Skin epidermis (tissue), 12 donors: ENCODE measurements around the gene SCFD2.
"Not testable (repeated sequence)": the region's sequence is repeated elsewhere in the genome, so short reads cannot be mapped to it uniquely, and the experiment has no call there.

Experiments
- H3K27ac ChIP-seq, 21 experiments: fragments of 200-600 bp; sonication (generic) in 11 of 21; one replicate each; pipeline ENCODE4 v1.5.0; 2020; ENCODE audit warnings: mild to moderate bottlenecking in 3 of 21, inconsistent platforms in 2 of 21, moderate library complexity in 2 of 21
- H3K4me3 ChIP-seq, 7 experiments: fragments of 200-600 bp; sonication (generic) in 2 of 7; one replicate each; pipeline ENCODE4 v1.5.0; 2020; ENCODE audit warnings: inconsistent platforms in 2 of 7, mild to moderate bottlenecking in 2 of 7, moderate library complexity in 1 of 7

Gene SCFD2

DNA sequence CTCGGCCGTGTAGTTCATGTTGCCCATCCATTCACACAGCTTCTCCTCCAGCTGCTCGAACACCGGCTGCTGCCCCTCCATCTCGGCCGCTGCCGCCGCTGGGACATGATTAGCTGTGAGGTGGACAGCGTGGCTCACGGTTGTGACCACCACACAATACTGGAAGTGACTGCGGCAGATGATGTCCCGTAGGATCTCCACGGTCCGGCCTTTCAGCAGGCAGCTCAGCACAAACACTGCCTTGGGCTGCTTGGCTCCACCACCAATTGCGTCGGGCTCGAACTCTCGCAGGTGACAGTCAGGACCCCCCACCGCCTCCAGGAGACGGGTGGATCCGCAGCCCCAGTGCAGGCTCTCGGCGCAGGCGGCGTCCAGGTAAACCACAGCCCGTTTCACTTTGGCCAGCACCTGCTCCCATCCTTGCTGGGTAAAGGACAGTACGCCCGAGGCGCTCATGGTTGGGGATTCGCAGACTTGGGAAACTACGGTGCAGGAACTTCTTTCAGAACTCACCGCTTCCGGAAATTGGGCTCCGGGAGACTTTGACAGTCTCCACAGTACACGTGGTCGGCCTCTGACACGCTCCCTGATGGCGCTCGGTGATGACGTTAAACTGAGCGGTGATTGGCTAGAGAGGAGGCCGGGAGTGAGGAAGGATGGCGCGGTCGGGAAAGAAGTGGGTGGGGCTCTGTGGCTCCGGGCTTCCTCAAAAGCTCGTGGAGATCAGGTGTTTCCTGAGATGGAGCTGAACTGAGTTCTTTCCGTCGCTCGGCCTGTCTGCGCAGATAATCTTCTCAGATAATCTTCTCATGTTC, at the start of gene SCFD2:
TSS of gene SCFD2 (minus strand) at position 576 of the 815 bp plus-strand sequence.
- Histone ChIP-seq H3K4me3 (peak within 1 kb of the TSS; percentile 65 to 100 (median 98)), H3K27ac (peak within 1 kb of the TSS in 19 of 21 experiments; percentile 26 to 84 (median 74))

DNA sequence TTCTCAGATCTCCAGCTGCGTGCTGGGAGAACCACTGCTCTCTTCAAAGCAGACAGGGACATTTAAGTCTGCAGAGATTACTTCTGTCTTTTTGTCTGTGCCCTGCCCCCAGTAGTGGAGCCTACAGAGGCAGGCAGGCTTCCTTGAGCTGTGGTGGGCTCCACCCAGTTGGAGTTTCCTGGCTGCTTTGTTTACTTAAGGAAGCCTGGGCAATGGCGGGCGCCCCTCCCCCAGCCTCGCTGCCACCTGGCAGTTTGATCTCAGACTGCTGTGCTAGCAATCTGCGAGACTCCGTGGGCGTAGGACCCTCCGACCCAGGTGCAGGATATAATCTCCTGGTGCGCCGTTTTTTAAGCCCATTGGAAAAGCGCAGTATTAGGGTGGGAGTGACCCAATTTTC, 43.6 kb upstream of the SCFD2 start:
- H3K27ac ChIP-seq, H3K4me3 ChIP-seq: not testable (repeated sequence)

DNA sequence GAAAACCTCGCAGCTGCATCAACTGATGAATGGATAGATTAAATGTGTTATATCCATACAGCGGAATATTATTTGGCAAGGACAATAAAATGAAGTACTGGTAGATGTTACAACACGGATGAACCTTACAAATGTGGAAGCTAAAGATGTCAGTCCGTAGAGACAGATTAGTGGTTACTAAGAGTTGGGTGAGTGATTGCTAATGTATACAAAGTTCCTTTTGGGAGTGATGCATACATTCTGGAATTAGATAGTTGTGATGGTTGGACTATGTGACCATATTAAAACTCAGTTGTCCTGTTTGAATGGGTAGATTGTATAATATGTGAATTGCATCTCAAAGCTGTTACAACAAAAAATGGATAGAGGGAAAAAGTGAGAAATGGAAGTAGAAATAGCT, 14.4 kb upstream of the SCFD2 start:
- no peak overlapping the region for H3K4me3 ChIP-seq
- H3K27ac ChIP-seq: no peak overlapping the region

DNA sequence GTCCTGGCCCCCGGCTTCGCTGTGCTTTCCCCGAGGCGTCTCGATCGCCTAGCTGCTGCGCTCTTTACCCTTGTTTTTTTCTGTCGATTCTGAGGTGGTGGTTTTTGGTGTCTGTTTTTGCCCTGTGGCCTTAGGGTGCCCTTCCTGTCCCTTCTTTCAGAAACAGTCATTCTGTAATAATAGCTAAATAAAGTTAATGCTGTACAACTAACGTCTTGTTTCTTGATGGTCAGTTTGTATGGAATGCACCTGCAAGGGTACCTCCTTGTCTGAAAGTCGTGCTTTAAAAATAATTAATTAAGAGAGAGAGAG, 12.3 kb upstream of the SCFD2 start:
- peak overlapping the region; percentile 66 to 99 (median 91) for H3K4me3 ChIP-seq
- H3K27ac ChIP-seq: peak overlapping the region; percentile 71 to 98 (median 92)

DNA sequence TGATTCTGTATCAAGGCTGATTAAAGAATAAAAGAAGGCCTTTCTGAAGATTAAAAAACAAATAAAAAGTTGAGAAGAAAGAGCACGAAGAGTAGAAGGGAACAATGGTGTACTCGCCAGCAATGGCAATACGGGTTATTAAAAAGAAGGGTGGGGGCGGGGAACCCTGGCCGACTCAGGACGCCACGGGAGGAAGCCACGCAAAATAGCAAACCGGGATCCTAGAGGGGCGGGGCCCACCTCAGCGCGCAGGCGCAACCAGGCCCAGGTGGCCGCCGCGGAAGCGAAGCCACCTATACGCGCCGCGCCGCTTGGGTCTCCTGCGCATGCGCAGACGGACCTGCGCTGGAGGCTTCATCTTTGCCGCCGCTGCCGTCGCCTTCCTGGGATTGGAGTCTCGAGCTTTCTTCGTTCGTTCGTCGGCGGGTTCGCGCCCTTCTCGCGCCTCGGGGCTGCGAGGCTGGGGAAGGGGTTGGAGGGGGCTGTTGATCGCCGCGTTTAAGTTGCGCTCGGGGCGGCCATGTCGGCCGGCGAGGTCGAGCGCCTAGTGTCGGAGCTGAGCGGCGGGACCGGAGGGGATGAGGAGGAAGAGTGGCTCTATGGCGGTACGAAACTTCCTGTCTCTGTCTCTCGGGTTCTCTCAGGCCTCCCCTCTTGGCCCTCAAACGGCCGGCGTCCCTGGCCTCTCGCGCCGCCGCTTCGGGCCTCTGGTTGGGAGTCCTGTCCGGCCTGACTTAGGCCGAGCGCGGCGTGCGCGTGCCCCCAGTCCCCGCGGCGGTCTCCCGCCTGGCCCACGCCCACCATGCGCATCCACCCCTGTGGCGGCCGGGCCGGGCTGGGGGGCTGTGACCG, 11.7 kb upstream of the SCFD2 start, which contains the start of gene FIP1L1:
TSS of gene FIP1L1 (plus strand) at position 323 of the 852 bp plus-strand sequence. CDS start at position 521, 198 bp downstream.
- peak within 1 kb of the TSS; percentile 71 to 98 (median 92) for H3K27ac ChIP-seq
- H3K4me3 ChIP-seq: peak within 1 kb of the TSS; percentile 66 to 99 (median 91)

DNA sequence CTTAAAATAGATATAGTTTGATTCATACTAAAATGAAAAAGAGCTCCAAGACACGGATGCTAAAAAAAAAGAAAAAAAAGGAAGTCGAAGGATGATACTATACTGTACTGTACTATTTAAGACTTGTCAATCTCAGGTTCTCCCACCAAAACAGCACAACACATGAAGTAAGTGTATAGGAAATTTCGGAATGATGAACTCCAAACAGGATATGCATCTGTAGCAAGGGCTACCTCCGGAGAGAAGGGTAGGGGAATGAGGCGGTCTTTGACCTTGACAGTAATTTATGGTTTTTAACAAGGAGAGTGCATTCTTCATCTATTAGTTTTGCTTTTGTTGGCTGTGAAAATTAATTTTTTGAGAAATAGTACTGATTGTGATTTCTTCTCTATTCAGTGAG, 11.0 kb upstream of the SCFD2 start:
- peak overlapping the region; percentile 66 to 99 (median 91) for H3K4me3 ChIP-seq
- H3K27ac ChIP-seq: peak overlapping the region in 17 of 21 experiments; percentile 79 to 98 (median 92)

DNA sequence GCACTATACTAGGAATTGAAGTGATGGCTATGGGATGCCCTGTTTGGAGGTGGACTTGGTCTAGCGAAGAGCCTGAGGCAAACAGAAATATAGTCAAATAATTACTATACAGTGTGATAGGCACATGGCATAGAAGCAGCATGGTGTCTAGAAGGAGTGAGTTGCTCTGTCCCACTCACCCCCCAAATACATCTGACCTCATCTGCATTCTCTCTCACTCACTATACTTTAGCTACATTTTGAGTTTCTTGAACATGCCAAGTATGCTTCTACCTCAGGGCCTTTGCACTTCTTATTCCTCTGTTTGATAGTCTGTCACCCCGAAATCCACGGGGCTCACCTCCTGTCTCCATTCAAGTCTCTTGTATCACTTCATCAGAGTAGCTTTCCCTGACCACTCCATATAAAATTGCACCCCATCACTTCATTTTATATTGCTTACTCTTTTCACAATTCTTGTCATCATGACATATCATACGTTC, 9.0 kb upstream of the SCFD2 start:
- no peak overlapping the region for H3K27ac ChIP-seq
- no peak overlapping the region for H3K4me3 ChIP-seq

DNA sequence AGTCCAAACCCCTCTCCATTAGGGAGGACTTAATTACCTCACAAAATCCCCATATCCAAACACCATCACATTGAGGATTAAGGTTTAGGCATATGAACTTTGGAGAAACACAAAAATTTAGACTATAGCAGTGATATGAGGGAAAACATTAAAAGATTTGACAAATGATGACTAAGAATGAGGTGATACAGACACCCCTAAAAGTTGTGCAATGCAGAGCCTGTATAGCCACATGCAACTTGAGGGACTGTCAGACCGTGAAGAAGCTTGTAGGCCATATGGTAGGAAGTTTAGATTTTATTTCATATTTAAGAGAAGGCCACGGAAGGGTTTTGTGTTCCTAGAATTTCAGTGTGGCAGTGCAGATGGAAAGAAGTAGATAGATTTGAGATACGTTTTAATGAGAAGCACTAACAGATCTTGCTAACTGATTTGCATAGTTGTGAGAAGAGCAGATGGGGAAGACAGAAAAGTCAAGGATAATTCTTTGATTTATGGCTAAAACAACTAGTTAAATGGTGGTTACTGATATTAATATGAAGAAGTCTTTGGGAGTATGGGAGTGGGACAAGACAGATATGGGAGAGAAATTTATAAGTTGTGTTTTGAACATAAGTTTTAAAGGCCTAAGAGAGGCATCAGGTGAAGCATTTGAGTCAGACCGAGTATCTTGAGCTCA, 6.1 kb upstream of the SCFD2 start:
- no peak overlapping the region for H3K27ac ChIP-seq
- H3K4me3 ChIP-seq: no peak overlapping the region

DNA sequence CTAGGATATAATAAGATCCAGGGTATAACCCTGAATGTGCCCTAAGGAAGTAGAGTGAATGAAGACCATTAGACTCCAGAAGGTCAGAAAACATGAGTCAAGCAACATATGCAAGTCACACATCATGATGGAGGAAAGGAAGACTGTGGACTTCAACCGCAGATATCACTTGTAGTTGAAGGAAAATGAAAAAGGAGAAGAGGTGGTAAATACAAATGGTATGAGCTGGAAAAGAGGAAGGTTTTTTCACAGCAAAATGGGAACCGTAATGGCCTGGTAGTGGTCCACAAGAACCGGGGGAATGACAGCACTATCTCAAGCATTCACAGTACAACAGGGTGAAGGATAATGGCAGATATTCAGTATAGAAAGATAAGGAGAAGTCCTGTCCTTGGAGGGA, 5.2 kb upstream of the SCFD2 start:
- no peak overlapping the region for H3K27ac ChIP-seq
- H3K4me3 ChIP-seq: no peak overlapping the region

DNA sequence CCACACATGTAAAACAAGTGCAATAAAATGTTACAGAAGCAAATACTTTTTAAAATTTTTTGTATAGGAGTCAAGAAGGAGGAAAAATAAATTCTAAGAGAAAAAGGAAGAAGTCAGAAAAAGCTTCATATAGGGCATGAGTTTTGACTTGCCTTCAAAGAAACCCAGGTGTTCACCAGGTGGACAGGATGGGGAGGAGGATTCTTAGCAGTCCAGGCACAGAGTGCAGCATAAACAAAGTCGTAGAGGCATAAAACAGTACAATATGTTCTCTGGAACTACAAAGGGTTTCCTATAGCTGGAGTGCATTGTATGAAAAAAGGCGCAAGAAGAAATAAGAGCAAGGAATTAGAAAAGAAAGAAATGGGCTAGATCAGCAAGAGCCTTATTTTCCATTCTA, 1.9 kb upstream of the SCFD2 start:
- H3K27ac ChIP-seq: no peak overlapping the region
- no peak overlapping the region for H3K4me3 ChIP-seq

DNA sequence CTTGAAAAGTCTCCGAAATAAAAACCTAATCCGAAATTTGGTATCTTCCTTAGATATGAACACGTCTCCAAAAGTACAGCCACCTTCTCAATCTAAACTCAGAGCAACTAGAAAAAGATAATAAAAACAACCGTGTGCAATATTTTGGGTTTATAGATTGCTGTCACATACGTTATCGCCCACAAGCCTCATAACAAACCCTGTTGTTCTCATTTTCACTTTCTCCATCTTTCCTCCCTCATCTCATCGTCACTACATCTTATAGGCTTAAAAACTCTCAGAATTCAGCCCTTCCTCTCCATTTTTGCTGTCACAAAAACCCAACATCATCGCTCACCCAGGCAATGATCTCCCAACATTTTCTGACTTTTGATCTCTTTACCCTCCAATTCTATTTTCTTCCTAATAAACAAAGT, 448 bp upstream of the SCFD2 start:
- H3K27ac ChIP-seq: peak overlapping the region in 17 of 21 experiments; percentile 13 to 81 (median 72)

DNA sequence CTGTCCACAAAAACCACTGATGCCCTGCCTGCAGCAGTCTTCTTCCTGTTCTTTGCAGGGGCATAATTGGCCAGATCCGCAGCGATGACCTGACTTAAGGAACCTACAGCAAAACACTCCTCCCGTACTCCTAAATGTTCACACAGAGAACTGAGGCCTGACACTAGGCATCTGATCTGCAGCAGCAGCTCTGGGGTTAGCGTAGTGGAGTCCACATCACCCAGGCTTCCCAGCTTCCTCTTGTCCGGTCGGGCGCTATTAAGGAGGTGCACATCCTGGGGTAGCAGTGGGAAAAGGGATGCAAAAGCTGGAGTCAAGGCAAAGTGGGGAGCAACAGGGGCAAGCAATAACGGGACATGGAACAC, 758 bp downstream of the SCFD2 start:
- H3K27ac ChIP-seq: peak overlapping the region in 17 of 21 experiments; percentile 26 to 84 (median 75)
- H3K4me3 ChIP-seq: peak overlapping the region; percentile 65 to 100 (median 98)

More for the DNA sequence above, 448 bp upstream of the SCFD2 start:
- H3K4me3 ChIP-seq: peak overlapping the region; percentile 65 to 100 (median 98)

DNA sequence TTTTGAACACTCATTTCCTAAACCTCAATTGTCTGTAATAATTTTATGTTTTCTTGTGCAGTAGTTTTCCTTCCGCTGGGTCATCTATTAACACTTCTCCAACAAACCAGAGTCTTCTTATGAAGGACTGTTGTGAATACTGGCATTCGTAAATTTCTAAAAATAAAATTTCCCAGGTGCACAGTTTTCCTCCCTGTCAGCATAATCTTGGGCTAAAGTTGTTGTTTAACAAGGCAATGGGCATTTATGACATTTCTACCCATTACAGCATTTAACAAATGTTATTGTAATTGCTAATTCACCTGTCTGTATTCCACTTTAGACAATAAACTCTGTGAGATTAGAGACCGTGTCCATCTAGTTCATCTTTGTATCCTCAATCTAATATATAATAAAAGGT, 1.2 kb downstream of the SCFD2 start:
- H3K4me3 ChIP-seq: peak overlapping the region; percentile 65 to 100 (median 98)
- peak overlapping the region in 3 of 21 experiments; percentile 26 to 84 (median 80) for H3K27ac ChIP-seq

DNA sequence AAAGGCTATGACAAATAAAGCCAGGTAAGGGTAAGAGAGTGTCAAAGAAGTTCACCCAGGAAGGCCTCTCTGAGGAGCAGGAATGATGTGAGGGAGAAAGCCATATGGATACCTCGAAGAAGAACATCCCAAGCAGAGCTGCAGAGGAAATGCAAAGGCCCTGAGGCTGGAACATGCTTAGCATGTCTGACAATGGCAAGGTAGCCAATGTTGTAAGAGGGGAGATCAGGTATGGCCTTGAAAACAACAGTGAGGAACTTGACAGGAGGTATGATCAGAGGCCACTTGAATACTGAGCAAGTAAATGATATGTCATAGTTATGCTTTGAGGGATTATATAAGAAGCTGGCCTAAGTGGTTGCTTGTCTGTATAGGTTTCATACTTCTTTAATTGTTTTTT, 3.8 kb downstream of the SCFD2 start:
- Histone ChIP-seq H3K27ac (no peak overlapping the region), H3K4me3 (no peak overlapping the region)

DNA sequence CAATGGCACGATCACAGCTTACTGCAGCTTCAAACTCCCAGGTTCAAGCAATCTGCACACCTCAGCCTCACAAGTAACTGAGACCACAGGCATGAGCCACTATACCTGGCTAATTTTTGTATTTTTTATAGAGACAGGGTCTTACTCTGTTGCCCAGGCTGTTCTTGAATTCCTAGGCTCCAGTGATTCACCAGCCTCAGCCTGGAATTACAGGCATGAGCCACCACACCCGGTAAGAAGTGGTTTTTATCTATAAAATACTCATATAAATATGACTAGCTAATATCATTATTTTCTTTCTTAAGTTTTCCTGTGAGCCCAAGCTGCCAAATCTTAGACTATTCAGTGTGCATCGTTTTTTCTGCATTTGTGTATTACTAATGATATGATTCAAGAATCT, 4.4 kb downstream of the SCFD2 start:
- H3K4me3 ChIP-seq: no peak overlapping the region
- no peak overlapping the region for H3K27ac ChIP-seq

DNA sequence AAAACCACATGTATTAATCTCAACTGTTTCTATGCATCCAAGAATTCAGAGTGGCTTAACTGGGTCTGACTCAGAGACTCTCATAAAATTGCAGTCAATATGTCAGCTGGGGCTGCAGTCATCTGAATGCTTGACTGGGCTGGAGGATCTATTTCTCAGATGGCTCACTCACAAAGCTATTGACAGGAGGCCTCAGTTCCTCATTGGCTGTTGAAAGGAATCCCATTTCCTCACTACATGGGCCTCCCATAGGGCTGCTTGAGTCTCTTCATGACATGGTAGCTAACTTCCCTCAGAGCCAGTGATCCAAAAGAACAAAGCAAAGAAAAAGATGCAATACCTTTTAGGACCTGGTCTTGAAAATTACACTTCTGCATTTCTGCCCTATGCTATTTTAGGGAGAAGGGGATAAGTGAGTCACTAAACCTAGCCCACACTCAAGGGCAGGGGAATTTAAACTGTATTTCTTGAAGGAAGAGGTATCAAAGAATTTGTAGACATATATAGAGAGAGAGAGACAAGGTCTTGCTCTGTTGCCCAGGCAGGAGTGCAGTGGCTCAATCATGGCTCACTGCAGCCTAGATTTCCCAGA, 9.8 kb downstream of the SCFD2 start:
- no peak overlapping the region for H3K4me3 ChIP-seq
- H3K27ac ChIP-seq: no peak overlapping the region

DNA sequence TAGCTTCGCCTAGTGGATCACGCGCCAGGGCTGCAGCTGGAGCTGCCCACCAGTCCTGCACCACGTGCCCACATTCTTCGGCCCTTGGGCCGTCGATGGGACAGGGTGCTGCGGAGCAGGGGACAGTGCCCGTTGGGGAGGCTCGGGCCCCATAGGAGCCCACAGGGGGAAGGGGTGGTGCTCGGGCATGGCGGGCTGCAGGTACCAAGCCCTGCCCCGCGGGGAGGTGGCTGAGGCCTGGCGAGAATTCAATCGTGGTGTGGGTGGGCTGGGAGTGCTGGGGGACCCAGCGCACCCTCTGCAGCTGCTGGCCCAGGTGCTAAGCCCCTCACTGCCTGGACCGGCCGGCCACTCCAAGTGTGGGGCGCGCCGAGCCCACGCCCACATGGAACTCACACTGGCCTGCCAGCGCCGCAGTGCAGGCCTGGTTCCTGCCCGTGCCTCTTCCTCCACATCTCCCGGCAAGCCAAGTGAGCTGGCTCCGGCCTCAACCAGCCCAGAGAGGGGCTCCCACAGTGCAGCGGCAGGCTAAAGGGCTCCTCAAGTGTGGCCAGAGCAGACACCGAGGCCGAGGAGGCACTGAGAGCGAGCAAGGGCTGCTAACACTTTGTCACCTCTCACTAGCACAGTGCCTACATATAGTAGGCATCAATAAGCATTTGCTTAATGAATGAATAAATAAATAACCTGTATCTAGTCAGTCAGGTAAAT, 11.7 kb downstream of the SCFD2 start:
- H3K4me3 ChIP-seq: no peak overlapping the region
- H3K27ac ChIP-seq: no peak overlapping the region

DNA sequence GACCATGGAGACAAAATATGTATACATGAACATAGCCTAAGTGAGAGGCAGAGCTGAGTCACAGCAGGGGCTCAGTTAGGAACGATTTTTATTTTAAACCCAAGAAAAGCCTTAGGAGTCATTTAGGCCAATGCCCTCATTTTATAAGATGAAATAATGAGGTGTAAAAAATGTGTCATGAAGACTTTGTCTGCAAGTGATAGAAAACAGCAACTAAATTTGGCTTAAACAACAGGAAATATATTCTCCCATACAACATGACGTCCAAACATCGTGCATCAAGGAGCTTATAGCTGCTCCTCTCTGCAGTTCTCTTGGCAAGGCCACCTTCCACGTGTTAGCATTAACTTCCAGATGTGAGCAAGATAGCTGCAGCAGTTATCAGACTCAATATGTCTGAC, 16.8 kb downstream of the SCFD2 start:
- H3K27ac ChIP-seq: no peak overlapping the region
- no peak overlapping the region for H3K4me3 ChIP-seq

DNA sequence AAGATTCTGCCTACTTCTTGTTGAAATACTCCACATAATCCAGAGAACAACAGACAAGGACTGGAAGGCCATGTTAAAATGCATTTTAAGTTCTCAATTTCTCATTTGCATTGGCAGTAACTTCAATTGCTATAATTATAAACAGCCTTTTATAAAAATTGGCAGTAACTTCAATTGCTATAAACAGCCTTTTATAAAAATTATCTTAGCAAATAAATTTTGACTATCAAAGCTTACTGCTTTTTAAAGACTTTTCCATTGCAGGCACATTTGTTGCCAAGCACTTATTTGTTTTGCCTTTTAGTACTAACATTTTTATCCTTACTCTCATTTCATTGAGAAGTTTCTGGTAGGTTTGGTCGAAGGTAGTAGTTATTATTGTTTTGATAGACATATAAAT, 17.8 kb downstream of the SCFD2 start:
- H3K27ac ChIP-seq: peak overlapping the region in 2 of 21 experiments; percentile 6 to 10
- no peak overlapping the region for H3K4me3 ChIP-seq
